ENCODE results near the gene BAIAP2L2. TPM values are rescaled to one million over a fixed set of nuclear protein-coding genes. Genes with fewer than 3 reads are reported as not detected.

The BAIAP2L2 gene
- total RNA-seq, 1 experiment from 2014 or later, result 2.3 TPM

DNA sequence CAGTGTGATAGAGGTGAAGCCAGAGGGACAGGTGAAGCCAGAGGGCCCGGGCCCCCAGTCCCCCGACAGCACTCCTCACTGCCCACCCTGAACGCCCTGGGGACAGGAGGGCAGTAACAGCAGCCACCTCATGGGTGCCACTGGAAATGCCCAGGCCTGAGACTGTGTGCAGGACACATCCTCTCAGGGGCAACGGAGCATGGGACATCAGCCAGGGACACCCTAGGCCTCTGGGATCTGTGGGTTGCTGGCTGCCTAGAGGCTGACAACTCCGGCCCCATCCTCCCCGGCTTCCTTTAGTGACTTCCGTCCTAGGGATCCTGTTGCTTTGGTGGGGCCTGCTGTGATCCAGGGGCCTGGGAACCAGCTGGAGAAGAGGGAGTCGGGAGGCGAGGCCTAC is 17.4 kb upstream of the BAIAP2L2 start:
- Mint-ChIP-seq H3K27me3 (ENCODE audit: low read depth) (no peaks in the 10 kb centered on the region), H3K4me3 (no peak overlapping the region), H3K4me1 (peaks cover 4 to 6% of the 10 kb centered on the region in 2 experiments), H3K36me3 (ENCODE audit: insufficient read depth in 1 of 3, low read depth in 3 of 3) (peaks cover 0 to 11% (median 6%) of the 10 kb centered on the region in 3 experiments; a peak in 4 of 7 replicates), H3K27ac (peak overlapping the region in 1 of 3 experiments; percentile 67; a peak in 2 of 7 replicates), H3K9me3 (no peaks in the 10 kb centered on the region)
- no peaks in the 10 kb centered on the region for H3K79me2 ChIP-seq (ENCODE audit: insufficient read depth, low read length)
- no peaks in the 10 kb centered on the region for H3K23me2 ChIP-seq (ENCODE audit: insufficient read length, low read depth, low read length, poor library complexity, severe bottlenecking)
- H3K4me1 ChIP-seq (ENCODE audit: insufficient read depth, low read length), result no peaks in the 10 kb centered on the region
- H3K9ac ChIP-seq (ENCODE audit: extremely low read depth, insufficient read length, low read length), result no peak overlapping the region
- no peak overlapping the region for H3K56ac ChIP-seq (ENCODE audit: insufficient read length, low read depth, low read length)
- H4K91ac ChIP-seq (ENCODE audit: insufficient read length, low read depth, low read length), result no peak overlapping the region
- H2BK12ac ChIP-seq (ENCODE audit: insufficient read length, low read depth, low read length), result no peak overlapping the region
- DNase-seq, result no peak
- no CpG with 5 or more reads among the region's 9 CpGs for WGBS (ENCODE audit: extremely low coverage, insufficient read length, low lambda C conversion rate)
- TF ChIP-seq, protein P1, sequence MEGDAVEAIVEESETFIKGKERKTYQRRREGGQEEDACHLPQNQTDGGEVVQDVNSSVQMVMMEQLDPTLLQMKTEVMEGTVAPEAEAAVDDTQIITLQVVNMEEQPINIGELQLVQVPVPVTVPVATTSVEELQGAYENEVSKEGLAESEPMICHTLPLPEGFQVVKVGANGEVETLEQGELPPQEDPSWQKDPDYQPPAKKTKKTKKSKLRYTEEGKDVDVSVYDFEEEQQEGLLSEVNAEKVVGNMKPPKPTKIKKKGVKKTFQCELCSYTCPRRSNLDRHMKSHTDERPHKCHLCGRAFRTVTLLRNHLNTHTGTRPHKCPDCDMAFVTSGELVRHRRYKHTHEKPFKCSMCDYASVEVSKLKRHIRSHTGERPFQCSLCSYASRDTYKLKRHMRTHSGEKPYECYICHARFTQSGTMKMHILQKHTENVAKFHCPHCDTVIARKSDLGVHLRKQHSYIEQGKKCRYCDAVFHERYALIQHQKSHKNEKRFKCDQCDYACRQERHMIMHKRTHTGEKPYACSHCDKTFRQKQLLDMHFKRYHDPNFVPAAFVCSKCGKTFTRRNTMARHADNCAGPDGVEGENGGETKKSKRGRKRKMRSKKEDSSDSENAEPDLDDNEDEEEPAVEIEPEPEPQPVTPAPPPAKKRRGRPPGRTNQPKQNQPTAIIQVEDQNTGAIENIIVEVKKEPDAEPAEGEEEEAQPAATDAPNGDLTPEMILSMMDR (conservative IDR thresholded peaks at IDR 0.05), result no peak
- H3K4ac ChIP-seq (ENCODE audit: low read depth, low read length), result no peak overlapping the region
- H2AFZ ChIP-seq (ENCODE audit: low read length), result no peak overlapping the region
- H2BK15ac ChIP-seq (ENCODE audit: low read depth, low read length), result no peak overlapping the region
- H4K5ac ChIP-seq (ENCODE audit: insufficient read length, low read depth, low read length), result no peak overlapping the region
- H2BK20ac ChIP-seq (ENCODE audit: low read depth, low read length, poor library complexity, severe bottlenecking), result no peak overlapping the region
- H3K27me3 ChIP-seq (ENCODE audit: insufficient read depth, low read length), result no peaks in the 10 kb centered on the region
- no peak overlapping the region for H3K18ac ChIP-seq (ENCODE audit: insufficient read length, low read depth, low read length)
- no peak overlapping the region for H4K8ac ChIP-seq (replicated peaks; ENCODE audit: insufficient read length, low read depth, low read length)
- H3T11ph ChIP-seq (ENCODE audit: low read length), result no peak overlapping the region
- H2BK5ac ChIP-seq (ENCODE audit: insufficient read length, low read length), result no peak overlapping the region
- H3K79me1 ChIP-seq (ENCODE audit: insufficient read depth, low read depth, low read length, poor library complexity, severe bottlenecking), result no peaks in the 10 kb centered on the region
- no peak overlapping the region for H3K23ac ChIP-seq (ENCODE audit: insufficient read length, low read depth, low read length)
- H3K4me2 ChIP-seq (ENCODE audit: insufficient read depth, insufficient read length, low read length), result no peak overlapping the region
- H3K9me3 ChIP-seq (ENCODE audit: control insufficient read depth, low read depth, low read length), result no peaks in the 10 kb centered on the region
- no peak overlapping the region for H3K14ac ChIP-seq (ENCODE audit: insufficient read depth, low read length)
- no peak overlapping the region for H2BK120ac ChIP-seq (ENCODE audit: low read depth, low read length, poor library complexity, severe bottlenecking)
- no peak overlapping the region for H2AK5ac ChIP-seq (ENCODE audit: insufficient read length, low read length)
- H4K20me1 ChIP-seq (ENCODE audit: control insufficient read depth, insufficient read depth, insufficient read length), result no peaks in the 10 kb centered on the region
- H3K27ac ChIP-seq (ENCODE audit: insufficient read length, low read depth, low read length), result no peak overlapping the region

Data from H9 (cell line).